ENCODE measurements around the gene WASF1. TPM values are rescaled to one million over a fixed set of nuclear protein-coding genes. Genes with fewer than 3 reads are reported as not detected.

The WASF1 gene
- total and polyA plus RNA-seq, 10 donors, result 1.2 to 8.8 (median 3.0) TPM

DNA sequence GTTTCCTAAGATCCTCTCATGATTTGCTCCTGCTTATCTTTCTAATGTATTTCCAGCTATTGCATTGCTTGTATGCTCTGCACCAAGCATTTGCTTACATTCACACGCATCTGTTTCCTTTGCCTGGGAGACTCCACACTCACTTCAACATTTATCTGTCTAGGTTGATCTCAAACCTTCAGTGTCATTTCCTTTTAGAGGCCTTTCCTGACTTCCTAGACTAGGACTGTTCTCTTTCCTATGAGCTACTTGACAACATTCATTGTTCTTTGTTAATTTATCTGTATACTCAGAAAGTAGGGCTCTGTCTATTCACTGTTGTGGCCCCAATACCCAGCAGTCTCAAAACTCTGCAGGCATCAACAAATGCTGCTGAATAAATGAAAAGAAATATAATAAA is 84.4 kb downstream of the WASF1 start:
- H3K9me3 ChIP-seq, result no peaks in the 10 kb centered on the region
- H3K36me3 ChIP-seq, result no peaks in the 10 kb centered on the region
- WGBS, 5 donors, result 45 to 80% (median 49%) methylated on average over 1 of the region's 1 CpG
- H3K27me3 ChIP-seq (replicated peaks in 1 of 7), result no peaks in the 10 kb centered on the region
- H3K4me3 ChIP-seq, result no peak overlapping the region
- H3K27ac ChIP-seq, result no peak overlapping the region
- H3K4me1 ChIP-seq, result peaks cover 0 to 22% (median 8%) of the 10 kb centered on the region in 6 donors
- TF ChIP-seq POLR2AphosphoS5 (IDR thresholded peaks at IDR 0.05) (no peak), POLR2A (IDR thresholded peaks at IDR 0.05) (no peak)
- TF ChIP-seq, protein P1, sequence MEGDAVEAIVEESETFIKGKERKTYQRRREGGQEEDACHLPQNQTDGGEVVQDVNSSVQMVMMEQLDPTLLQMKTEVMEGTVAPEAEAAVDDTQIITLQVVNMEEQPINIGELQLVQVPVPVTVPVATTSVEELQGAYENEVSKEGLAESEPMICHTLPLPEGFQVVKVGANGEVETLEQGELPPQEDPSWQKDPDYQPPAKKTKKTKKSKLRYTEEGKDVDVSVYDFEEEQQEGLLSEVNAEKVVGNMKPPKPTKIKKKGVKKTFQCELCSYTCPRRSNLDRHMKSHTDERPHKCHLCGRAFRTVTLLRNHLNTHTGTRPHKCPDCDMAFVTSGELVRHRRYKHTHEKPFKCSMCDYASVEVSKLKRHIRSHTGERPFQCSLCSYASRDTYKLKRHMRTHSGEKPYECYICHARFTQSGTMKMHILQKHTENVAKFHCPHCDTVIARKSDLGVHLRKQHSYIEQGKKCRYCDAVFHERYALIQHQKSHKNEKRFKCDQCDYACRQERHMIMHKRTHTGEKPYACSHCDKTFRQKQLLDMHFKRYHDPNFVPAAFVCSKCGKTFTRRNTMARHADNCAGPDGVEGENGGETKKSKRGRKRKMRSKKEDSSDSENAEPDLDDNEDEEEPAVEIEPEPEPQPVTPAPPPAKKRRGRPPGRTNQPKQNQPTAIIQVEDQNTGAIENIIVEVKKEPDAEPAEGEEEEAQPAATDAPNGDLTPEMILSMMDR (IDR thresholded peaks at IDR 0.05 in 8 of 11, conservative IDR thresholded peaks at IDR 0.05 in 3 of 11), result no peak
- intact Hi-C loops (cut with DNase I; ENCODE audit: low total_unique reads), result no loop called here
- no peak for DNase-seq

- intact Hi-C loops (cut with DNase I; ENCODE audit: low total_unique reads), result no loop called here
- H3K4me1 ChIP-seq, result peaks cover 0 to 22% (median 8%) of the 10 kb centered on the region in 6 donors
These were observed 85.5 kb downstream of the WASF1 start for GRCh38 chr6:110093981-110094380.

DNA sequence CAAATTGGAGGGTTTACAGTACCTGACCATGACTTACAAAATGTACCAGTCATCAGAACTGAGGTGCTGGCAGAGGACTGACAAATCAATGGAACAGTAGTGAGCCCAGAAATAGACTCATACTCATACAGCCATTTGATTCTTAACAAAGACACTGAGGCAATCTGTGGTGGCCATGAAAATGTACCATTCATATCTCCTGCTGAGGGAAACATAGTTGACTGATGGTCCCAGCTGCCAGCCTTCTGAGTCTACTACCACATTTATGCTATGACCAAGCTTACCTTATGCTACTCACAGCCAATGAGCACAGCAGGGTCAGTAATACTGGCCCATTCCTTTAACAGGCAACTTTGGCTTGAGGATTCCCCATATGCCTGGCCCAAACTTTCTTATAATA is 88.6 kb downstream of the WASF1 start:
- Histone ChIP-seq H3K27ac (no peak overlapping the region), H3K27me3 (replicated peaks in 1 of 7) (no peaks in the 10 kb centered on the region), H3K36me3 (no peaks in the 10 kb centered on the region), H3K4me1 (peaks cover 0 to under 1% (median 0%) of the 10 kb centered on the region in 6 donors), H3K9me3 (no peaks in the 10 kb centered on the region), H3K4me3 (no peak overlapping the region)
- TF ChIP-seq POLR2A (IDR thresholded peaks at IDR 0.05) (no peak), POLR2AphosphoS5 (IDR thresholded peaks at IDR 0.05) (no peak)
- TF ChIP-seq, protein P1 (IDR thresholded peaks at IDR 0.05 in 8 of 11, conservative IDR thresholded peaks at IDR 0.05 in 3 of 11), result no peak
- intact Hi-C loops (cut with DNase I; ENCODE audit: low total_unique reads), result no loop called here
- DNase-seq, result no peak

More at GRCh38 chr6:110093981-110094380, 85.5 kb downstream of the WASF1 start:
- TF ChIP-seq, protein P1 (IDR thresholded peaks at IDR 0.05 in 8 of 11, conservative IDR thresholded peaks at IDR 0.05 in 3 of 11), result no peak
- TF ChIP-seq POLR2A (IDR thresholded peaks at IDR 0.05) (no peak), POLR2AphosphoS5 (IDR thresholded peaks at IDR 0.05) (no peak)
- Histone ChIP-seq H3K27ac (no peak overlapping the region), H3K36me3 (no peaks in the 10 kb centered on the region), H3K4me3 (no peak overlapping the region), H3K27me3 (replicated peaks in 1 of 7) (no peaks in the 10 kb centered on the region), H3K9me3 (no peaks in the 10 kb centered on the region)
- WGBS, 5 donors, result 83 to 86% (median 85%) methylated on average over 1 of the region's 1 CpG
- DNase-seq, result no peak

DNA sequence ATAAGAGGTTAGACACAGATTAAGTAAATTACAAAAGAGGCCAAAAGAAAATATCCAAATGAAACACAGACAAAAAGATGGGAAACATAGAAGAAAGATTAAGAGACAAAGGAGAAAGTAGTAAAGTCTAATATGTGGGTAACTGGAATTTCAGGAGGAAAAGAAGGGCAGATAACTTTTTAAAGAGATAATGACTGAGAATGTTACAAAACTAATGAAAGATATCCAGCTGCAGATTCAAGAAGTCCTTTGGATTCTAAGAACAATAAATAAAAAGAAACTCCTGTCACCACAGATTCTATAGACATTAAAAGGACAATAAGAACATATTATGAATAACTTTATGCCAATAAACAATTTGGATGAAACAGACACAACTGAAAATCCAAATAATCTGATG is 90.1 kb downstream of the WASF1 start:
- H3K36me3 ChIP-seq, result no peaks in the 10 kb centered on the region
- DNase-seq, result no peak
- no peaks in the 10 kb centered on the region for H3K27me3 ChIP-seq (replicated peaks in 1 of 7)
- H3K27ac ChIP-seq, result no peak overlapping the region
- TF ChIP-seq POLR2A (IDR thresholded peaks at IDR 0.05) (no peak), POLR2AphosphoS5 (IDR thresholded peaks at IDR 0.05) (no peak)
- TF ChIP-seq, protein P1 (IDR thresholded peaks at IDR 0.05 in 8 of 11, conservative IDR thresholded peaks at IDR 0.05 in 3 of 11), result no peak
- H3K4me3 ChIP-seq, result no peak overlapping the region
- intact Hi-C loops (cut with DNase I; ENCODE audit: low total_unique reads), result no loop called here
- no peaks in the 10 kb centered on the region for H3K9me3 ChIP-seq
- no peaks in the 10 kb centered on the region for H3K4me1 ChIP-seq

Data from spleen (tissue), 11 donors.